HG02970 (cell line): ENCODE results near the gene SUPT3H.

Experiments used
- ATAC-seq: cut with Tn5 transposase; IDR thresholded peaks from one replicate; pipeline ENCODE4 v1.9.1; 2021; ENCODE audit warnings: mild to moderate bottlenecking, moderate library complexity, moderate number of reproducible peaks; ENCODE audit not compliant: unreplicated experiment, low FRiP score

The SUPT3H gene

GRCh38 chr6:44820321-44820720 lies 557.4 kb downstream of the SUPT3H start:
- no peak for ATAC-seq

- ATAC-seq, result no peak
Measured at GRCh38 chr6:44811456-44811855, 566.3 kb downstream of the SUPT3H start.

GRCh38 chr6:44809258-44809657 lies 568.5 kb downstream of the SUPT3H start:
- no peak for ATAC-seq

GRCh38 chr6:44808148-44808547 lies 569.6 kb downstream of the SUPT3H start:
- ATAC-seq, result no peak

GRCh38 chr6:44806656-44807055 lies 571.1 kb downstream of the SUPT3H start:
- ATAC-seq, result no peak

GRCh38 chr6:44805238-44805846 lies 572.4 kb downstream of the SUPT3H start:
- no peak for ATAC-seq

GRCh38 chr6:44804546-44805159 lies 573.1 kb downstream of the SUPT3H start:
- ATAC-seq, result no peak

GRCh38 chr6:44804016-44804415 lies 573.7 kb downstream of the SUPT3H start:
- no peak for ATAC-seq

GRCh38 chr6:44800784-44801592 lies 576.7 kb downstream of the SUPT3H start:
- ATAC-seq, result no peak

- ATAC-seq, result no peak
Measured at GRCh38 chr6:44800171-44800783, 577.5 kb downstream of the SUPT3H start.

GRCh38 chr6:44797746-44798145 lies 580.0 kb downstream of the SUPT3H start:
- ATAC-seq, result no peak

- no peak for ATAC-seq
Measured at GRCh38 chr6:44795326-44795725, 582.4 kb downstream of the SUPT3H start.

- ATAC-seq, result no peak
Measured at GRCh38 chr6:44789806-44790205, 587.9 kb downstream of the SUPT3H start.

- ATAC-seq, result no peak
Measured at GRCh38 chr6:44789061-44789460, 588.7 kb downstream of the SUPT3H start.

- no peak for ATAC-seq
Measured at GRCh38 chr6:44788387-44788981, 589.2 kb downstream of the SUPT3H start.

- no peak for ATAC-seq
Measured at GRCh38 chr6:44787254-44787834, 590.4 kb downstream of the SUPT3H start.

GRCh38 chr6:44785130-44785529 lies 592.6 kb downstream of the SUPT3H start:
- no peak for ATAC-seq

- ATAC-seq, result no peak
Measured at GRCh38 chr6:44784195-44784594, 593.5 kb downstream of the SUPT3H start.

- ATAC-seq, result no peak
Measured at GRCh38 chr6:44782892-44783291, 594.8 kb downstream of the SUPT3H start.

- ATAC-seq, result no peak
Measured at GRCh38 chr6:44781912-44782597, 595.7 kb downstream of the SUPT3H start.
